Common myeloid progenitor, CD34-positive (primary cell): ENCODE results near the gene SHROOM1.
"Not testable (repeated sequence)": the region's sequence is repeated elsewhere in the genome, so short reads cannot be mapped to it uniquely, and the experiment has no call there.

Experiments
- CTCF ChIA-PET: fragments of 350-600 bp; sonication (Branson Sonifier 250); formaldehyde crosslinking; loops from one replicate; lab custom pipeline; 2021; ENCODE audit warnings: antibody characterized with exemption; lab: Charles Lee
- POLR2A ChIA-PET: fragments of 350-600 bp; sonication (Branson Sonifier 250); formaldehyde crosslinking; loops from one replicate; lab custom pipeline; 2021; ENCODE audit warnings: antibody characterized with exemption; lab: Charles Lee
- DNase-seq, 3 donors: peaks; one replicate each; pipeline versions ENCODE4 v3.0.0 to v3.0.0-alpha.2; 2013
- H3K27ac ChIP-seq, 2 experiments: 1 replicate in 1 of 2; 2 replicates in 1 of 2; pipeline ENCODE4 v1.7.0; 2013; ENCODE audit warnings: inconsistent platforms in 2 of 2, low read length in 2 of 2, mild to moderate bottlenecking in 2 of 2, low read depth in 1 of 2, moderate library complexity in 1 of 2; ENCODE audit not compliant: severe bottlenecking in 2 of 2, insufficient read depth in 1 of 2, poor library complexity in 1 of 2
- H3K27me3 ChIP-seq, 5 experiments: replicated peaks in 2 of 5; 1 replicate in 3 of 5; 2 replicates in 2 of 5; pipeline versions ENCODE4 v1.6.1 to v1.7.0; 2013; ENCODE audit warnings: low read length in 4 of 5, mild to moderate bottlenecking in 2 of 5, moderate library complexity in 2 of 5, inconsistent platforms in 1 of 5; ENCODE audit not compliant: insufficient read depth in 5 of 5, control insufficient read depth in 4 of 5
- H3K36me3 ChIP-seq, 4 experiments: 1 replicate in 2 of 4; 2 replicates in 2 of 4; pipeline versions ENCODE4 v1.6.1 to v1.7.0; 2013; ENCODE audit warnings: low read length in 3 of 4, control low read depth in 1 of 4, mild to moderate bottlenecking in 1 of 4; ENCODE audit not compliant: control insufficient read depth in 4 of 4, insufficient read depth in 4 of 4
- H3K4me1 ChIP-seq, 4 experiments: 1 replicate in 3 of 4; 2 replicates in 1 of 4; pipeline versions ENCODE4 v1.6.1 to v1.7.1; 2013; ENCODE audit warnings: low read length in 3 of 4, mild to moderate bottlenecking in 3 of 4, control low read depth in 1 of 4, inconsistent platforms in 1 of 4, moderate library complexity in 1 of 4; ENCODE audit not compliant: control insufficient read depth in 4 of 4, insufficient read depth in 4 of 4; ENCODE audit errors: control extremely low read depth in 1 of 4
- H3K4me3 ChIP-seq, 7 experiments: 1 replicate in 4 of 7; 2 replicates in 3 of 7; pipeline versions ENCODE4 v1.5.1 to v1.7.0; 2013; ENCODE audit warnings: mild to moderate bottlenecking in 7 of 7, low read length in 6 of 7, moderate library complexity in 6 of 7, inconsistent platforms in 2 of 7, low read depth in 2 of 7, control low read depth in 1 of 7; ENCODE audit not compliant: insufficient read depth in 4 of 7, control insufficient read depth in 1 of 7; ENCODE audit errors: extremely low read depth in 1 of 7
- H3K9me3 ChIP-seq, 5 experiments: 1 replicate in 4 of 5; 2 replicates in 1 of 5; pipeline versions ENCODE4 v1.6.1 to v1.7.1; 2013; ENCODE audit warnings: low read length in 4 of 5, mild to moderate bottlenecking in 2 of 5, inconsistent platforms in 1 of 5, low read depth in 1 of 5, moderate library complexity in 1 of 5; ENCODE audit not compliant: control insufficient read depth in 4 of 5, insufficient read depth in 2 of 5; ENCODE audit errors: control extremely low read depth in 1 of 5
- WGBS: methylation state at CpG from one replicate; pipeline ENCODE4 v1.1.5; 2013; ENCODE audit not compliant: insufficient coverage; 5-methylcytosine and 5-hydroxymethylcytosine counted together

SHROOM1 gene

DNA sequence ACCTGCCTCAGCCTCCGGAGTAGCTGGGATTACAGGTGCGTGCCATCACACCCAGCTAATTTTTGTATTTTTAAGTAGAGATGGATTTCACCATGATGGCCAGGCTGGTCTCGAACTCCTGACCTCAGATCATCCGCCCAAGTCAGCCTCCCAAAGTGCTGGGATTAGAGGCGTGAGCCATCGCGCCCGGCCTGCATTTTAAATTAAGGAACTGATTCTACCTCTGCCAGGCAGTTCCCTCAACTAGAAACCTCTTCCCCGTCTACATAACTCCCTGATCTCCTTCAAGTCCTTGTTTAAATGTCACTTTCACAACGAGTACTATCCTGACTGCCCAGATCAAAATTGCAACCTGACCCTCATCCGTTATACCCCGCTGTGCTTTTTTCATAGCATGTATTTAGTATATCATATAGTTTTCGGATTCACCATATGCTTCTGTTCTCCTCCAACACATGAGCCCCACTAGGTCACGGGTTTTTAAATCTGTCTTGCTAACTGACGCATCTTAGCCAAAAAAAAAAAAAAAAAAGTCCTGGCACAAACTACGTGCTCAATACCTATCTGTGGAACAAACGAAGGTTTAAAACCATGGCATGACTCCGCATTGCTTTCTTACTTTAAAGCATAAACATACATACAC lies 18.2 kb downstream of the SHROOM1 start:
- CTCF ChIA-PET = interaction anchor here (1.4 kb wide), 1 partner anchor 37 kb away, joined by 5 read pairs; no protein-coding TSS in a partner anchor
- POLR2A ChIA-PET = no interaction called here

DNA sequence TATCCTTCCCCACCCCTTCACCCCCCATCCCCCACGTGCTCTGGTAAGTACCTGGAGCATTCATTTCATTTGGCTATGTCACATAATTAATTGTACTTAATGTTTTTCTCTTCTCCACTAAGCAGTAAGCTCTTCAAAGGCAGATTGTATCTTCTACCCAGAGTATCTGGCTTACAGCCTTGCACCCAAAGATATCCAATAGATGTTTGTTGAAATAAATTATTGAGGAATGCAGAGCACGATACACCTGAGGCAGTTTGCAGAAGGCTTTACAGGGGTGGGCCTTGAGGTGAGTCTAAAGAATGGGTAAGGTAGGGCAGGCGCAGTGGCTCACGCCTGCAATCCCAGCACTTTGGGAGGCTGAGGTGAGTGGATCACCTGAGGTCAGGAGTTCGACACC lies 19.8 kb downstream of the SHROOM1 start:
- WGBS = 100% methylated on average over 4 of the region's 5 CpGs
- no peak for DNase-seq
- H3K9me3 ChIP-seq = peaks cover 0 to 7% (median 4%) of the 10 kb centered on the region in 5 experiments
- H3K27ac ChIP-seq = no peak overlapping the region
- ChIA-PET CTCF (interaction anchor here (1.1 to 5.7 kb wide), 2 partner anchors 9 to 11 kb away, joined by 3 to 43 read pairs; no protein-coding TSS in a partner anchor), POLR2A (no interaction called here)
- H3K36me3 ChIP-seq = no peaks in the 10 kb centered on the region
- H3K27me3 ChIP-seq = peaks cover 11 to 69% (median 22%) of the 10 kb centered on the region in 5 experiments
- H3K4me1 ChIP-seq = peaks cover 0 to 15% (median 14%) of the 10 kb centered on the region in 4 experiments
- no peak overlapping the region for H3K4me3 ChIP-seq

More for the DNA sequence above, 18.2 kb downstream of the SHROOM1 start:
- Histone ChIP-seq H3K27me3 (peaks cover 11 to 72% (median 19%) of the 10 kb centered on the region in 5 experiments), H3K4me1 (peaks cover 0 to 15% (median 10%) of the 10 kb centered on the region in 4 experiments), H3K27ac (no peak overlapping the region), H3K4me3 (no peak overlapping the region), H3K9me3 (peaks cover 0 to 7% (median 4%) of the 10 kb centered on the region in 5 experiments), H3K36me3 (no peaks in the 10 kb centered on the region)
- DNase-seq = peak in 2 of 3 donors; percentile 31 to 40
- WGBS = 45% methylated on average over 9 of the region's 18 CpGs

DNA sequence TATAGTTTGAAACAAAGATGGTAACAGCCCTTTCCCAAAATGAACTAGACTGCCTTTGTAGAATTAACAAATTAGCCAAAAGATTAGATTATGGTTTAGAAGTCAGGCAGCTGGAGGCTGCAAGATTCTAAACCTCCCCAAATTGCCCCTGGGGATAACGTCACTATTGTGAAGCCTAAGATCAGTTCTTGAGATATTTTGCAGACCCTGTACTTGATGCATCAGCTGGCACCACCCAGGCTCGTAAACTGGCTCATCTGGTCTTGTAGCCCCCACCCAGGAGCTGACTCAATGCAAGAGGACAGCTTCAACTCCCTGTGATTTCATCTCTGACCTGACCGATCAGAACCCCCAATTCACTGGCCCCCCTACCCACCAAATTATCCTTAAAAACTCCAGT lies 21.6 kb downstream of the SHROOM1 start:
- ChIA-PET CTCF (interaction anchor here (0.9 to 5.7 kb wide), 5 partner anchors 8 to 283 kb away, joined by 3 to 43 read pairs (median 5); no protein-coding TSS in a partner anchor), POLR2A (interaction anchor here (0.7 kb wide), 1 partner anchor 1333 kb away, joined by 3 read pairs; no protein-coding TSS in a partner anchor)
- Histone ChIP-seq H3K4me1 (peaks cover 0 to 14% (median 13%) of the 10 kb centered on the region in 4 experiments), H3K4me3 (no peak overlapping the region), H3K9me3 (no peaks in the 10 kb centered on the region), H3K27me3 (peaks cover 11 to 53% (median 17%) of the 10 kb centered on the region in 5 experiments), H3K36me3 (no peaks in the 10 kb centered on the region), H3K27ac (no peak overlapping the region)
- DNase-seq = no peak
- WGBS = 60% methylated on average over 3 of the region's 3 CpGs

DNA sequence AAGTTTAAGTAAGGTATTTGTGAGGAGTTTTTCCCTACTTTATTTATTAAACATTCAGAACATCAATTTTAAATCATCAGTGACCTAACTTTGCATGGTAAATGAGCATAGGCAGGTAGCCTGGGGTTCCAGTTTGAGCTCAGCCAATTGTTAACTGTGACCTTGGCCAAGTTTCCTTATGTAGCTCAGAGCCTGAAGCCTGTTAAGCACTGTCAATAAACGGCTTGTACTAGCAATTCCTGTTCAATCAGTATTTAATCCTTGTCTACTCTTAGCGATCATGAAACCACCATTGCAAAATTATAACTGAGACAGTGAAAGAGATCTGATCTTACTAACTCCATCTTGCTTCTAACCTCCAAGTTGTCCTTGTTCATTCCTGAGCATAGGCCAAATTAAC lies 22.0 kb downstream of the SHROOM1 start:
- 100% methylated on average over 1 of the region's 2 CpGs for WGBS
- Histone ChIP-seq H3K36me3 (no peaks in the 10 kb centered on the region), H3K4me3 (no peak overlapping the region), H3K9me3 (no peaks in the 10 kb centered on the region), H3K27ac (no peak overlapping the region), H3K4me1 (peaks cover 0 to 11% (median 9%) of the 10 kb centered on the region in 4 experiments), H3K27me3 (peaks cover 11 to 48% (median 17%) of the 10 kb centered on the region in 5 experiments)
- no peak for DNase-seq
- CTCF ChIA-PET = interaction anchor here (0.9 to 5.7 kb wide), 5 partner anchors 10 to 282 kb away, joined by 3 to 43 read pairs (median 5); no protein-coding TSS in a partner anchor
- POLR2A ChIA-PET = no interaction called here

DNA sequence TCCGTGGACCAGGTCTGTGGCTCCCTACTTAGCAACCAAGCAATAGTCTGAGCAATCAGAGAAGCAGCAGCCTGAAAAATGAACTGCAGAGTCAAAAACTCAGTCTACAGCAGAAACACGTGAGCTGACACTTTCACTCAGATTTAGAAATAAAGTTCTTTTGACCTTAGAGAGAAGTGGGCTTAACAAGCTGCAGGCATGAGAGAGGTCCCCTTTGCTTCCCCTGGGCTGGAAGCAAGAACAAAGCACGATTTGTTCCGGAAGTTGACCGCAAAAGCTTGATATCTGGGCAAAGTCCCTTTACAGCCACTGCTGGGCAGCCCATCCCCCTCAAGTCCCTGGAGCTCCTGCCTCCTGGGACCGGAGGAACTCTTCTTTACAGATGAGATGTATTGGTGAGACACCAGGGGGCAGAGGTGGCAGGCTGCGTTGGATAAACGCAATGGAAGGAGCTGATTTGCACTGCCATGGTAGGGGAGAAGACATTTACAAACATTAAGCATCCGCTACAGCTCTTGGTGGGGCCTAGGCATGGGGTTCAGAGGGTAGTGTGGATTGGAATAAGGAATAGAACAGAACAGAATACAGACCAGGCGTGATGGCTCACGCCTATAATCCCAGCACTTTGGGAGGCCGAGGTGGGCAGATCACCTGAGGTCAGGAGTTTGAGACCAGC lies 23.1 kb downstream of the SHROOM1 start:
- 49% methylated on average over 8 of the region's 12 CpGs for WGBS
- Histone ChIP-seq H3K27ac (no peak overlapping the region), H3K27me3 (peaks cover 6 to 39% (median 15%) of the 10 kb centered on the region in 5 experiments), H3K36me3 (no peaks in the 10 kb centered on the region), H3K4me1 (peaks cover 0 to 5% (median 2%) of the 10 kb centered on the region in 4 experiments), H3K9me3 (no peaks in the 10 kb centered on the region), H3K4me3 (no peak overlapping the region)
- DNase-seq = peak in 2 of 3 donors; percentile 43 to 52
- ChIA-PET CTCF (interaction anchor here (0.8 to 5.7 kb wide), 13 partner anchors 8 to 56 kb away, joined by 3 to 43 read pairs (median 4); no protein-coding TSS in a partner anchor), POLR2A (interaction anchor here (0.6 kb wide), 1 partner anchor 25 kb away, joined by 5 read pairs; no protein-coding TSS in a partner anchor)

DNA sequence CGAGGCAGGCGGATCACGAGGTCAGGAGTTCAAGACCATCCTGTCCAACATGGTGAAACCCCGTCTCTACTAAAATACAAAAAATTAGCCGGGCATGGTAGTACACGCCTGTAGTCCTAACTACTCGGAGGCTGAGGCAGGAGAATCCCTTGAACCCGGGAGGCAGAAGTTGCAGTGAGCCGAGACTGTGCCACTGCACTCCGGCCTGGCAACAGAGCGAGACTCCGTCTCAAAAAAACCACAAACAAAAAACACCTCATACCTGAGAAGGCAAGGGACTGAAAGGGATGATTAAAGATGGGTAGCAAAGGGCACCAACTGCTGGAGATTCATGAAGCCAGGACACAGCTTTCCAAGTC lies 23.7 kb downstream of the SHROOM1 start:
- H3K4me1 ChIP-seq, H3K4me3 ChIP-seq, H3K36me3 ChIP-seq, H3K9me3 ChIP-seq, H3K27ac ChIP-seq, DNase-seq, POLR2A ChIA-PET: not testable (repeated sequence)
- CTCF ChIA-PET = interaction anchor here (0.8 to 5.7 kb wide), 10 partner anchors 9 to 56 kb away, joined by 3 to 43 read pairs (median 4); no protein-coding TSS in a partner anchor
- peaks cover 5 to 33% (median 11%) of the 10 kb centered on the region in 5 experiments for H3K27me3 ChIP-seq
- WGBS = 93% methylated on average over 5 of the region's 12 CpGs
